Dermis microvascular lymphatic vessel endothelial cell (primary cell): Measurements from ENCODE around the gene ACAD10. TPM values are rescaled to one million over a fixed set of nuclear protein-coding genes. Genes with fewer than 3 reads are reported as not detected.
A peak's percentile ranks its signal among the peaks of the same experiment; 100 is the strongest.

Experiments
- DNase-seq, 2 donors: peaks; one replicate each; pipeline versions ENCODE4 v3.0.0 to v3.0.0-alpha.2; 2010; ENCODE audit warnings: low read depth in 2 of 2
- total RNA-seq: library from RNA; depleted of rRNA; stranded (reverse); fragments of >200 nt; gene quantifications from 2 replicates; pipeline ENCODE4 v1.2.1, GENCODE V29; 2014

Gene ACAD10
- total RNA-seq, 1 donor from 2014 or later = 7.6 TPM

DNA sequence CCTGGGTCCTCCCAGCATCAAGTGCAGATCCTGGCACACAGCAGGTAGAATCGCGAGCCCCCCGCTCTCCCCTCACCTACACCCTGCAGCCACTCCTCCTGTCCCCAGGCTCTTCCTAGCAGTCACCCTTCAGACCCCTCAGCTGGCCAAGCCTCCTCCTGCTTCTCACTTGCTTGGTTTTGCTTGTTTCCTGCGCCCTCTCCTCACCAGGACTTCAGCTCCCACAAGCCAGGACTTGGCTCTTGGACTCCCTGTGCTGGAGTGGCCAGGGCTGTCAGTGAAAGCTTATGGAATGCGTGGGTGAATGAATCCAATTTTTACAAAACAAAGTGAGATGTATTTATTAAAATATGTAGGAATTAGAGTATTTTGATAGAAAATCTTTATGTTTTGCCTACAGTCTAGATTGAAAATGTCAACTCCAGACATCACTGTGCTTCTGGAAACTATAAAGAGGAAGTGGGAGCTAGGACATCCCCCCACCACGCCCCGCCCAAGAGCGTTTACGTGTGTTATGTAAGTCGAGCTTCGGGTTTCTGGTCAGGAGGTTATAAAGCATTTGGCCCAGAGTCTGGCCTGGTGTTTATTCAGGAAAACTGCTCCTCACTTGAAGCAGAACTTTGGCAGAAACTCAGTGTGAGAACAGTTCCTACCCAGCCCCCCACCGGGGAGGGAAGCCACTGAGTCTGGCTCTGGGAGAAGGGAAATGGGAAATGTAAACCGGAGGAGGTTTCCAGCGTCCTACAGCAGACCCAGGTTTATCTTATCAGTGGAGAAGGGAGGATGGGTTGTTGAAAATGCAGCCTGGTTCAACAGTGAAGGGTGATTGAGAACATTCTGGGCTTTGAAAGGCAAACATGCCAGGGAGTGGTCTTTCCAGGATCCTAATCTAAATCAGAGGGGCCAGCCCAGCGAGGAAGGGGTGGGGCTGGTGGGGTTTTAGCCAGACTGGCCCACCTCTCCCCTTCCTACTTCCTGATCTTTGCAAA, 89.6 kb downstream of the ACAD10 start:
- peak; percentile 82 to 98 for DNase-seq

DNA sequence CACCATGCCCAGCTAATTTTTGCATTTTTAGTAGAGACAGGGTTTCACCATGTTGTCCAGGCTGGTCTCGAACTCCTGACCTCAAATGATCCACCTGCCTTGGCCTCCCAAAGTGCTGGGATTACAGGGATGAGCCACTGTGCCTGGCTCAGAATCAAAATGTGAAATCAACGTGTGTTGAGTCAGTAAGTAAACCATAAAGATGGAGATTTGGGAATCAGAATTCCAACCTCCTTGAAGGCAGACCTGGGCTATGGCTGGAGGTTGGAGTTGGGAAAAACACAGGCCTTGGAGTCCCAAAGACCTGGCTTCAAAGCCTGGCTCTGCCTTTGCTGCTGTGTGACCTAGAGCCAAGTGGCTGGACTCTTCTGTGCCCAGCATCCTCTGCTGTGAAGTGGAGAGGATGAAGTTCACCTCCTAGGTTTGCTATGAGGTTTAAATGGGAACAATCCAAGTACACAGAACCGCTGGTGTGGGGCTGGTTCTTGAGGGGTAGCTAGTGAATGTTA, 91.0 kb downstream of the ACAD10 start:
- no peak for DNase-seq

DNA sequence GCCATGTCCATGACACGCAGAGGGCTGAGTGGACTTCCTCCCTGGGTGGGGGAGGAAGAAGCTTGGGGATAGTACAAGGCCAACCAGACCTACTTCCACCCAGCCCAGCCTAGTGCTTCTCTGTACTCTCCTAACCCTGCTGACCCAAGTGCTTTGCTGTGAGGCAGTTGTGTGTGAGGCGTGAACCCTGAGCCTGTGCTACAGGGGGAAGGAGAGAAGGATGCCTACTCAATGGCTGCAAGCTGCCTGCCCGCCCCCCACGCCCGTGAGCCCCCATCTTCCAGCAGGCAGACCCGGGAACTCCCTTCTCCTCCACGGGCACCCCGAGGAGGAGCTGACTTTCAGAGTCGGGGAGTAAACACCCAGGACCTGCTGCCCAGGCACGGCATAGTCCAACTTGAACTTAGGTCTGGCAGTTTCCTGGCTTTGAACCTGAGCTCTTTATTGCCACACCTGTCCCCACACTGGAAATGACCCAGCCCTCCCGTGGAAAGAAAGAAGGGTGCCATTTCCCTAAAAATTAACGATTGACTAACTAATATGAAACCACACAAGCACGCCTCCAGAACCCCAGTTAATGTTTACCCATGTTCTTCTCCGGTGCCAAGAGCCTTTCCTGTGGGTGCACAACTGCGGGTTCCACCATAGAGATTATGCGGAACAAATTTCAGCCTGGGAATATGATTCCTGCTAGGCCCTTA, 91.6 kb downstream of the ACAD10 start:
- DNase-seq = peak in 1 of 2 donors; percentile 10

DNA sequence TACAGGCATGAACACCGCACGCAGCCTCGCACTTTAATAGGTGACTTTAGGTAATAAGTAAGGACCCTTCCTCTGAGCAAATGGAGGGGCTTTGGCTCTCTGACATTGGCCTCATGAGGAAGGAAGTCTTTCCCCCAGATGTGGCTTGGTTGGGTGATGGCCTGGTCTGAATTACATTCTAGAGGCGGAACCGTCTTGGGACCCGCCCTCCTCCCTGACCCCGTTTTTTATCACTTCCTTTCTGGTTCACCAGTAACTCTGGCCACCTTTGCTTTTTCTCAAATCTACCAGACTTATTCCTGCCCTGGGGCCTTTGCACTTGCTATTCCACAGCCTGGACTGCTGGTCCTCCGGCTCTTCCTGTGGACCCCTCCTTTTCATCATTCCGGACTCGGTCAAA, 94.3 kb downstream of the ACAD10 start:
- no peak for DNase-seq

DNA sequence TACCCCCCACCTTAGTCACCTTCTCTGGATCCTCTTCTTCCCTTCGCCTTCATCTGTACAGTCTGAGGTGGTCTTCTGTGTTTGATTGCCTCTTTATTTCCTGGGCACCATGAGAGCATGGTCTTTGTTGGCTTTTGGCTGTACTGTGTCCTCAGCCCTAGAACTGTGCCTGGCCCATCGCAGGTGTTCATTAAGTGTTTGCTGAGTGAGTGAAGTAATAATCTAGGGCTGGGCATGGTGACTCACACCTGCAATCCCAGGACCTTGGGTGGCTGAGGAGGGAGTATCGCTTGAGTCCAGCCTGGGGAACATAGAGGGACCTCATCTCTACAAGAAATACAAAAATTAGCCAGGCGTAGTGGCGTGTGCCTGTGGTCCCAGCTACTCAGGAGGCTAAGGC, 94.8 kb downstream of the ACAD10 start:
- DNase-seq = no peak

DNA sequence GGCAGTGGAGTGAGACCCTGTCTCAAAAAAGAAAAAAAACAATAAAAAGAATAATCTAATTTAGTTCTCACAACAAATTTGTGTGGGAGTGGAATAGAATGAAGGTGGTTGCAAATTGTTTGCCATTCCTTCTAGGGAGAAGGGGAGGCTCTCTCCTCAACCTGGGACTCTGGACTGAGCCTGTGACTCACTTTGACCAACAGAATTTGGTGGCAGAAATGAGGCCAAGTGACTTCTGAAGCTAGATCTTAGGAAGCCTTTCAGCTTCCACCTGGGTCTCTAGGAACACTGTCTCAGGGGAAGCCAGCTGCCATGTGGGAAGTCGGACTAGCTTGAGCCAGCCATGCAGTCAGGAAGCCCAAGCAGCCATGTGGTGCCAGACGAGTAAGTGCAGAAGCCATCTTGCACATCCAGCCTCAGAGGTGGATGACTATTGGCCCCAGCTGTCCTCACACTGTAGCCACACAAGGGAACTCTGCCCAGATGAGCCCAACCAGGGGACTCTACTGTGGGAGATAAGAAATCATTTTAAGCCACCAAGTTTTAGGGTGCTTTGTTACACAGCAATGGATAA, 95.3 kb downstream of the ACAD10 start:
- no peak for DNase-seq

DNA sequence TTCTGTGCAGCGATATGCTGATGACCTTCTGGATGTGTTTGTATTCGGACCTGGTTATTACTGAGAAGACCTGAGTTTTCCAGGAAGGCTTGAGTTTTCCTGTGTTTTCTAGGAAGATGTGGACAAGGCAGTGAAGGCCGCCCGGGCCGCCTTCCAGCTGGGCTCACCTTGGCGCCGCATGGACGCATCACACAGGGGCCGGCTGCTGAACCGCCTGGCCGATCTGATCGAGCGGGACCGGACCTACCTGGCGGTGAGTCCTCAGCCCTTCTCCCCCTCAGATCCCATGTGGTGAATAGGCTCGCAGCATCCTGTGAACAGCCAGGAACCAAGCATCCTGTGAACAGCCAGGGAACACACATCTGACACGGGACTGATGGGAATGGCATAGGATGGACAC, 97.2 kb downstream of the ACAD10 start:
- DNase-seq = no peak

DNA sequence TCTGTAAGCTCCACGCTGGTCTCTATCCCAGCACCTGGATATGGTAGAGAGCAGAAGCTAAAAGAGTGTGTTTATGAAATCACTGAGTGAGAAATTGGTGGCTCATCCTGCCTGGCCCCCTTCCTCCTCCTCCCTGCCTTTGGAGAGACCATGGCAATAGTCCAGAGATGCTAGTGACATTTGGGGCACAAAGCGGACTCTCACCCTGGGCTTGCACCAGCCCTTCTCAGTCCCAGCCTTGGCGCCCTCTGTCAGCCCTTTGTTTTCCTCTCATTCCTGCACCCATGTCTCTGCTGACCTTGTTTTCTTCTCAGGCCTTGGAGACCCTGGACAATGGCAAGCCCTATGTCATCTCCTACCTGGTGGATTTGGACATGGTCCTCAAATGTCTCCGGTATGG, 99.1 kb downstream of the ACAD10 start:
- DNase-seq = no peak

DNA sequence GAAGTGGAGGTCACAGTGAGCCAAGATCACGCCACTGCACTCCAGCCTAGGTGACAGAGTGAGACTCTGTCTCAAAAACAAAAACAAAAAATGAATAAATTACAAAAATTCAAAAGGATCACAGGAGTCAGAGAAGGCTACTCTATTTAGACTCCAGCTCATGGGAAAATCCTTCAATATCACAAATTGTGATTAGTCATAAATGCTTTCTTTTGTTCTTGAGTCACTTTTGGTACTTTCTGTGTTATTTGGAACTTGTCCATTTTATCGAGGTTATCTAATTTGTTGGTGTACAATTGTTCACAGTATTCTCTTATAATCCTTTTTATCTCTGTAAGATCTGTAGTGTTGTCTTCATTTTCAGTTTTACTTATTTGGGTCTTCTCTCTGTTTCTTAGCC, 99.8 kb downstream of the ACAD10 start:
- peak in 1 of 2 donors; percentile 85 for DNase-seq

DNA sequence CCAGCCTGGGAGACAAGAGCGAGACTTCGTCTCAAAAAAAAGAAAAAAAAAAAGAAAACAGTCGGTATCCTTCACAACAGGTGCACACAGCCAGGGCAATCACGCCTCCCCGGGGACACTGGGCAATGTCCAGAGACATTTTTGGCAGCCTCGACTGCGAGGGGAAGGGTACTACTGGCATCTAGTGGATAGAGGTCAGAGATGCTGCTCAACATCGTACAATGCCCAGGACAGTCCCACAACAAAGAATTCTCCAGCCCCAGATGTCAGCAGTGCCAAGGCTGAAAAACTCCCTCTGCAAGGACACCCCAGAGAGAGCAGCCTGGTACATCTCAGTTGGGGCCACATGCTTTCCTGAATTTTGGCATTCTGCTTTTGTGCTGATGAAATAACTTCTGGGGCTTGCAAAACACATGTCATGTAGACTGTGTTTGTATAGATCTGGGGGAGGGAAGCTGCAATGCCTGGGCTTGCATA, 102.4 kb downstream of the ACAD10 start:
- DNase-seq = peak in 1 of 2 donors; percentile 44

DNA sequence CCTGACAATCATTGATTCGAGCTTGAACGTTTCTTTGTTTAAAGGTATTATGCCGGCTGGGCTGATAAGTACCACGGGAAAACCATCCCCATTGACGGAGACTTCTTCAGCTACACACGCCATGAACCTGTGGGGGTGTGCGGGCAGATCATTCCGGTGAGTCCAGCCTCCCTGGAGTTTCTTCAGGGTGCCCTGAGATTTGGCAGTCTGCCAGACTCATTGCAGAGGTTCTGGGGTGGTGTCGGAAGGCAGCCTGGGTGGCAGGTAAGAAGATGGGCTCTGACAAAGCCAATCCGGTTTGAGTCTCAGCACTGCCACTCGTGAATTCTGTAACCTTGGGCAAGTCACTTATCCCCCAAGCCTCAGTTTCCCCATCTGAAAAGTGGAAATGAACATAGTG, 103.9 kb downstream of the ACAD10 start:
- DNase-seq = no peak

DNA sequence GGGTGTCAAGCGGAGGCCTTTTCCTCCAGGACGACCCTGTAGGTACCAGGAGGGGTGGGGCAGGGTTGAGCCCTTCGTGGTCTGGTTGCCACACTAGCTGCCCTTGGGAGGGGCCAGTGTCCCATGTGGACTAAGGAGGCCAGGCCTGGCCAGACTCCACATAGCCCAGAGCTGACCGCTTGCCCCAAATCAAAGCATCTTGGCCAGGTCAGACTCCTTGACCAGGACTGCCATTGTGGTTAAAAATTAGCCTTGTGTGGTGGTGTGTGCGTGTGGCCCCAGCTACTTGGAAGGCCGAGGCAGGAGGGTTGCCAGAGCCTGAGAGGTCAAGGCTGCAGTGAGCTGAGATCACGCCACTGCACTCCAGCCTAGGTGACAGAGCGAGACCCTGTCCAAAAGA, 105.7 kb downstream of the ACAD10 start:
- DNase-seq = no peak

DNA sequence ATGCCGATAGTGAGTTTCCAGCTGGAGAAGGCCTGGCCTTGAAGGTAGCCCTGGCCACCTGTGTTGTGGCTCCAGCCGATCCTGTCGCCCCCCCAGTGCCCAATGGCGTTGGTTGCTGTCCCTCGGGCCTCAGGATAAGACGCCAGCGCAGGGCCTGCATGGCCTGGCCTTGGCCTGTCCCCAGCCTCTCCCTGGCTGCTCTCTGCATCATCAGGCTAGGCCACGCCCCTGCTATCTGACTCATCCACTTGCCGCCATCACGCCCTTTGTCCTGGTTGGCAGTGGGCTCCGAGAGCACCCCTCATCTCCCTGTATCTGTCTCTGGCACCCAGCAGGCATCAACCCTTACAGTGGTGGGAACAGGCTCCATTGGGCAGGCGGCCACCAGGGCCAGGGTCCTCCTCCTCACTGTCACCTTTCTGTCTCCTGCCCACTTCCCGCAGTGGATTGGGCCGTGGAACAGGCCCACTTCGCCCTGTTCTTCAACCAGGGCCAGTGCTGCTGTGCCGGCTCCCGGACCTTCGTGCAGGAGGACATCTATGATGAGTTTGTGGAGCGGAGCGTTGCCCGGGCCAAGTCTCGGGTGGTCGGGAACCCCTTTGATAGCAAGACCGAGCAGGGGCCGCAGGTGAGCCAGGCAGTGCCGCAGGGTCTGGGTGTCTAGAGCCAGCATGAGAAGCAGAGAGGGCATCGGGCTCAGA, 106.5 kb downstream of the ACAD10 start:
- DNase-seq = peak in 1 of 2 donors; percentile 14

DNA sequence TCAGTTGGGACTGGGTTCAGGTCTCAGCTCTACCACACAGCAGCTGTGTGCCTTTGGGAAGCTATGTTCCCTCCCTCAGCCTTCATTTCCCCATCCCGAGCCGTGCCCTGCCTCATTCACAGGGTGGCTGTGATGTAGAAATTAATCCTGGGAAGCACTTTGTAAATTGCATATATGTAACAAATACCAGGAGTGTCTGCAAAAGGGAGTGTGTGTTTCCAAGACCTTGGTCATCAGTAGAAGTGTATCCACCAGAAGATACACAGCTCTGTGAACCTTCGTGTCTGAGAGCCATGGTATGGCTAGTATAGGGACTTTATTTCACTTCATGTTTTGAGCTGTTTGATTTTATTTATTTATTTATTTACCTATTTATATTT, 107.0 kb downstream of the ACAD10 start:
- no peak for DNase-seq

DNA sequence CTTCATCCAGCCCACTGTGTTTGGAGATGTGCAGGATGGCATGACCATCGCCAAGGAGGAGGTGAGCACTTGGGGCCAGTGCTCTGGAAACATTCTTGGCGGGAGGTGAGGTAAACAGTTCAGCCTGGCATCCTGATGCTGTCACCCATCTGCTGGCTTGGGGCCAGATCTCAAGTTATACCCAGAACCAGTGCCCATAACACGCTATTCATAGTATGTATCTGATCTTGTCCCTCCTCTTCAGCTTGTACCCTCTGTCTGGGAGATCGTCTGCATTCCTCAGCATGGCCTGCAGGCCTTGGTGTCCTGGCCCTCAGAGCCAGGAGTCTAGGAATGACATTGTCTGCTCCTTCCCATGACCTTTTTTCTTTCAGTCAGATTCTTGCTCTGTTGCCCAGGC, 112.3 kb downstream of the ACAD10 start:
- DNase-seq = no peak

DNA sequence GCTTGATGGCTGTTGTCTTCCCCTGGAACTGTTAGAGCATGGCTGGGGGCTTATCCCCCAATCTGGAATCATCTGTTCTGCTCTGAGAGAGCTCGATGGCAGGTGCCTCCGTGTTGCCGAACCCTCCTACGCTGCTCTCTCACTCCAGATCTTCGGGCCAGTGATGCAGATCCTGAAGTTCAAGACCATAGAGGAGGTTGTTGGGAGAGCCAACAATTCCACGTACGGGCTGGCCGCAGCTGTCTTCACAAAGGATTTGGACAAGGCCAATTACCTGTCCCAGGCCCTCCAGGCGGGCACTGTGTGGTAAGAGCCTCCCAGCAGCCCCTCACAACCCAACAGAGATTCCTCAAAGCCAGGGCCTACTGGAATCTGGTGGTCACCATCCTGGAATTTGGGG, 113.9 kb downstream of the ACAD10 start:
- DNase-seq = no peak

DNA sequence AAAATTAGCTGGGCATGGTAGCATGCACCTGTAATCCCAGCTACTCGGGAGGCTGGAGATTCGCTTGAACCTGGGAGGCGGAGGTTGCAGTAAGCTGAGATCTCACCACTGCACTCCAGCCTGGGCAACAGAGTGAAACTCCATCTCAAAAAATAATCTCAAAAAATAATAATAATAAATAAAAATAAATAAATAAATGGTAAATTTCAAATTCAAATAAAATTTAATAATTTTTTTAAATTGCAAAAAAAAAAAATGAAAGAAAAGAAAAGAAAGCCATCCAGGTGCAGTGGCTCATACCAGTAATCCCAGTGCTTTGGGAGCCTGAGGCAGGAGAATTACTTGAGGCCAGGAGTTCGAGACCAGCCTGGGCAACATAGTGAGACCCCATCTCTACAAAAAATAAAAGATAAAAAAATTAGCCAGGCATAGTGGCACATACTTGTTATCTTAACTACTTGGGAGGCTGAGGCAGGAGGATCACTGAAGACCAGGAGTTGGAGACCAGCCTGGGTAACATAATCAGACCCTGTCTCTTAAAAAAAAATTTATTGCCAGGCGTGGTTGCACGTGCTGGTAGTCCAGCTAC, 117.3 kb downstream of the ACAD10 start:
- DNase-seq = no peak

DNA sequence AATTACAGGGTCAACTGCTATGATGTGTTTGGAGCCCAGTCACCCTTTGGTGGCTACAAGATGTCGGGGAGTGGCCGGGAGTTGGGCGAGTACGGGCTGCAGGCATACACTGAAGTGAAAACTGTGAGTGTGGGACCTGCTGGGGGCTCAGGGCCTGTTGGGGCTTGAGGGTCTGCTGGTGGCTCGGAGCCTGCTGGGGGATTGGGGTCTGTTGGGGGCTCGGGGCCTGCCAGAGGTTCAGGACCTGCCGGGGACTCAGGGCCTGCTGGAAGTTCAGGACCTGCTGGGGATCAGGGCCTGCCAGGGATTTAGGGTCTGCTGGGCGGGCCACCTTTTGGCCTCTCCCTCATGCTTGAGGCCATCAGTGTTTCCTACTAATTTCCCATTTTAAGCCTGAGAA, 118.0 kb downstream of the ACAD10 start:
- no peak for DNase-seq

DNA sequence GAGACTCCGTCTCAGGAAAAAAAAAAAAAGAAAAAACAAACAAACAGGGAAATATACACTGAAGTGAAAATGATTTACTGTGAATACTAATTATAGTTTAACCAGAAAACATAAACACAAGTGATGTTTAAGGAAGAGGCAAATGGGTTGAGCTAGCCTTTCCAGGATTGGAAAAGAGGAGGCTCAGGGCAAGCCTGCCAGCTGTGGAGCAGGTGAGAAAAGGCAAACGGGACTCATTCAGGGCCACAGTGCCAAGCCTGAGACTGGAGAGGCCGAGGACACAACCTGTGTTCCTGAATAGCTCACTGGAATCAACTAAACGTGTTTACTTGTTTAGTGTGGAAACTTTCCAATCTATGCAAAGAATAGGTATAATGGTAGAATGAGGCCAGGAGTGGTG, 120.5 kb downstream of the ACAD10 start:
- DNase-seq = no peak
